Measurements from ENCODE around the gene OR14A2. TPM values are rescaled to one million over a fixed set of nuclear protein-coding genes. Genes with fewer than 3 reads are reported as not detected.
"Not testable (repeated sequence)": the region's sequence is repeated elsewhere in the genome, so short reads cannot be mapped to it uniquely, and the experiment has no call there.

The OR14A2 gene
- total RNA-seq: not detected in 3 replicates
- long read RNA-seq: 0 reads

DNA sequence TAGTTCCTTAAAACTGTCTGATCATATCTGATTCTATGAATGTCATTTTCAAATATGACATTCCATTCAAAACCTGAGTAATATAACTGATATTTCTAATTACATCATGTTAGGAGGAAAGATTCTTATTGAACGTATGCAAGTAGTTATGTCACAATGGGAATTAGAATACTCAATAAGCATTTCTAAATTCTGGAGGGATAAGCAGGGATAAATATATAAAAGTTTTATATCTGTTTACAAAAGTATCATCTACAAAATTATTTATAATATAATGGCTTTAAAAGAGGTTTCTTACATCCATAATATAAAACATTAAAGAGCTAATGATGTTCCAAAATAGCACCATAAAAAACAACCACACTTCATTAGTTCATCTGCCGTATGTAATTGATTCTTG, at the start of gene OR14A2:
Gene OR14A2, minus strand, starts transcription at position 101 of the 400 bp plus-strand sequence.
- peaks cover 35% of the 10 kb centered on the region for H3K9me3 Mint-ChIP-seq (ENCODE audit: low read depth)
- peak within 1 kb of the TSS; percentile 73 for H3K27ac Mint-ChIP-seq (ENCODE audit: unreplicated experiment)
- TF ChIP-seq, protein P1, sequence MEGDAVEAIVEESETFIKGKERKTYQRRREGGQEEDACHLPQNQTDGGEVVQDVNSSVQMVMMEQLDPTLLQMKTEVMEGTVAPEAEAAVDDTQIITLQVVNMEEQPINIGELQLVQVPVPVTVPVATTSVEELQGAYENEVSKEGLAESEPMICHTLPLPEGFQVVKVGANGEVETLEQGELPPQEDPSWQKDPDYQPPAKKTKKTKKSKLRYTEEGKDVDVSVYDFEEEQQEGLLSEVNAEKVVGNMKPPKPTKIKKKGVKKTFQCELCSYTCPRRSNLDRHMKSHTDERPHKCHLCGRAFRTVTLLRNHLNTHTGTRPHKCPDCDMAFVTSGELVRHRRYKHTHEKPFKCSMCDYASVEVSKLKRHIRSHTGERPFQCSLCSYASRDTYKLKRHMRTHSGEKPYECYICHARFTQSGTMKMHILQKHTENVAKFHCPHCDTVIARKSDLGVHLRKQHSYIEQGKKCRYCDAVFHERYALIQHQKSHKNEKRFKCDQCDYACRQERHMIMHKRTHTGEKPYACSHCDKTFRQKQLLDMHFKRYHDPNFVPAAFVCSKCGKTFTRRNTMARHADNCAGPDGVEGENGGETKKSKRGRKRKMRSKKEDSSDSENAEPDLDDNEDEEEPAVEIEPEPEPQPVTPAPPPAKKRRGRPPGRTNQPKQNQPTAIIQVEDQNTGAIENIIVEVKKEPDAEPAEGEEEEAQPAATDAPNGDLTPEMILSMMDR (IDR thresholded peaks at IDR 0.05): no peak
- H3K4me3 Mint-ChIP-seq (ENCODE audit: unreplicated experiment): no peak within 1 kb of the TSS
- peaks cover 3% of the 10 kb centered on the region for H3K4me1 Mint-ChIP-seq (ENCODE audit: low read depth)
- DNase-seq (ENCODE audit: low spot score): no peak
- H3K27me3 Mint-ChIP-seq (ENCODE audit: low read depth): no peaks in the 10 kb centered on the region
- no peaks in the 10 kb centered on the region for H3K36me3 Mint-ChIP-seq (ENCODE audit: low read depth)

DNA sequence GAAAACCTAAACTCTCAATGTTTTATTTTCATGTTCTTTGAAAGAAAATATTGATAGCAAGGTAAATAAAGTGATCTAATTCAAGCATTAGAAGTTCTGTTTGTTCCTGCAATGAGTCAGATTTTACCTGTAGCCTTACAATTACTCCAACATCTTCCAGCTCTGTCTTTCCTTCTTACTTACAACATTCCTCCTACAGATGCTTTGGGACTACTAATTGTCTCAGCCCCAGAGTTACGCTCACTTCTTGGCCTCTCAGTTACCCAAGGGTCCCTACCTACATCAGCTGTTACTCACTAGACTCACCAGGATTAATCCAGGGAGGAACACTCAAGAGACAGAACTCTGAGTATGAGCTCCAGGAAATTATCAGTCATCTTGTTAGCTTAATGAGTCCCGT, 49.6 kb upstream of the OR14A2 start:
- no peaks in the 10 kb centered on the region for H3K27me3 Mint-ChIP-seq (ENCODE audit: low read depth)
- H3K36me3 Mint-ChIP-seq (ENCODE audit: low read depth): no peaks in the 10 kb centered on the region
- TF ChIP-seq, protein P1 (IDR thresholded peaks at IDR 0.05): no peak
- DNase-seq (ENCODE audit: low spot score): no peak
- H3K4me3 Mint-ChIP-seq (ENCODE audit: unreplicated experiment): no peak overlapping the region
- H3K27ac Mint-ChIP-seq (ENCODE audit: unreplicated experiment): no peak overlapping the region
- peaks cover 24% of the 10 kb centered on the region for H3K9me3 Mint-ChIP-seq (ENCODE audit: low read depth)
- H3K4me1 Mint-ChIP-seq (ENCODE audit: low read depth): no peaks in the 10 kb centered on the region

DNA sequence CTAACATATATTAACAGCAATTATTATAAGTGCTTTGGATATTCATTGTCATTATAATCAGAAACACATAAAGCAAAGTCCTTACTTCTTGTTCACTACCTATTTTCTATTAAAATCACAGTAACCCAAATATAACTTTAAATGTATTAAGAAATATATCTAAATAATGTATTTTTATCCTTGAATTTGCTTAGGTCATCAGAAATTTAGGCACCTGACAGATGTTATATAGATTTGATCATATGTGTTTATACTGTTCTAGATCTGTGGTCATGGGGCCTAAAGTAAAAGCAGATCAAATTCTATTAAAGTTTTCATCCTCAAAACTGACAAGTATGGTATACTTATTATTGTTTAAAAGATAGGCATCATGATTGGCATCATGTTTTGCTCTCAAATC, 21.7 kb upstream of the OR14A2 start:
- H3K9me3 Mint-ChIP-seq (ENCODE audit: low read depth): peaks cover 25% of the 10 kb centered on the region
- no peak overlapping the region for H3K27ac Mint-ChIP-seq (ENCODE audit: unreplicated experiment)
- H3K4me3 Mint-ChIP-seq (ENCODE audit: unreplicated experiment): no peak overlapping the region
- no peaks in the 10 kb centered on the region for H3K27me3 Mint-ChIP-seq (ENCODE audit: low read depth)
- no peak for DNase-seq (ENCODE audit: low spot score)
- H3K36me3 Mint-ChIP-seq (ENCODE audit: low read depth): no peaks in the 10 kb centered on the region
- TF ChIP-seq, protein P1 (IDR thresholded peaks at IDR 0.05): no peak
- H3K4me1 Mint-ChIP-seq (ENCODE audit: low read depth): no peaks in the 10 kb centered on the region

DNA sequence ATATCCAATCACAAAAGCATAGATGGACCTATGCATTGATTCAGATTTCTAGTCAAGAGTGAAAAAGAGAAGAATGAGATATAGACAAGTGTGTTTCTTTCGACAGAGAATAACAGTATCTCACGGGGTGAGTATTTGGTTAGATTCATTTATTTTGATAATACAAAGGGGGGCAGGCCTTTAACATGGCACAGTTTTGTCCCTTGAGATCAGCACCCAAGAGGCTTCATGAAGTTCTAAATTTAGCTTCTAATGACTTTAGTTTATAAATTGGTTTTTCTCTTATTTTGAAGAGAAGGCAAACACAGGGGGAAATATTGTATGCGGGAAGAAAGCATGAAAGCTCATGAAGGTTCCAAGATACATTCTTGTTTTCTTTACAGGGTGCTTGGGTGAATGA, 12.5 kb upstream of the OR14A2 start, which contains the start of gene OR1C1:
Gene OR1C1, minus strand, starts transcription at position 101 of the 400 bp plus-strand sequence. CDS start 2,150 bp downstream, outside the sequence.
- Mint-ChIP-seq H3K36me3 (ENCODE audit: low read depth) (no peaks in the 10 kb centered on the region), H3K27me3 (ENCODE audit: low read depth) (no peaks in the 10 kb centered on the region), H3K4me3 (ENCODE audit: unreplicated experiment) (no peak within 1 kb of the TSS), H3K9me3 (ENCODE audit: low read depth) (peaks cover 18% of the 10 kb centered on the region), H3K4me1 (ENCODE audit: low read depth) (no peaks in the 10 kb centered on the region), H3K27ac (ENCODE audit: unreplicated experiment) (no peak within 1 kb of the TSS)
- TF ChIP-seq, protein P1 (IDR thresholded peaks at IDR 0.05): no peak
- DNase-seq (ENCODE audit: low spot score): no peak

DNA sequence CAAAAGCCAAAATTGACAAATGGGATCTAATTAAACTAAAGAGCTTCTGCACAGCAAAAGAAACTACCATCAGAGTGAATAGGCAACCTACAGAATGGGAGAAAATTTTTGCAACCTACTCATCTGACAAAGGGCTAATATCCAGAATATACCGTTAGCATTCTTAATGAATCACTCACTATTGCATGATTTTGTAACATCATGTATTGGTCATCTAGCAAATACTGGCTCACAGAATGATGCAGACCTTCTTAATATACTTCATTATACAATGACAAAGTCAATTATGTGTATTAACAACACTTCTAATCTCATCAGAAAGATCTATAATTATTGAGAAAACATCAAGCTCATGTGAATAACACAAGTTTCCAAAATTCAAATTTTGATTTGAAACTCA, 6.4 kb upstream of the OR14A2 start:
- not testable (repeated sequence) for H3K27ac Mint-ChIP-seq (ENCODE audit: unreplicated experiment); DNase-seq (ENCODE audit: low spot score); H3K36me3 Mint-ChIP-seq (ENCODE audit: low read depth); H3K27me3 Mint-ChIP-seq (ENCODE audit: low read depth); H3K4me1 Mint-ChIP-seq (ENCODE audit: low read depth); H3K4me3 Mint-ChIP-seq (ENCODE audit: unreplicated experiment)
- H3K9me3 Mint-ChIP-seq (ENCODE audit: low read depth): peaks cover 27% of the 10 kb centered on the region

DNA sequence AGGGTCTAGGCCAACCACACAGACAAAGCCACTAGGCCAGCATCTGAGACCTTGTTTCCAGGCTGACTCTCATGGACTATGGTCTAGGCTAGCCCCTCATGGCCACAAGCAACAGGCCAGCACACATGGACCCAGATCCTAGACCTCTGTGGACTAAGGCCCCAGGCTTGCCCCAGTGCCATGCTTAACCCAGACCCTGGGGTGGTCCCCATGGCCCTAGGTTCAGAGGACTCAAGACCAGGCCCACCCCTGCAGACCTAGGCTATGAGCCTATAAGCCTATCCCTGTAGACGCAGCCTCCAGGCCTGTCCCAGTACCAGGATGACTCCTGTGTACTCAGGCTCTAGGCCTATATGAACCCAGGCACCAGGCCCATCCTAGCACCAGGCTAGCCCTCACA, 1.9 kb upstream of the OR14A2 start:
- Mint-ChIP-seq H3K36me3 (ENCODE audit: low read depth) (no peaks in the 10 kb centered on the region), H3K27ac (ENCODE audit: unreplicated experiment) (no peak overlapping the region), H3K4me1 (ENCODE audit: low read depth) (peaks cover 3% of the 10 kb centered on the region), H3K4me3 (ENCODE audit: unreplicated experiment) (no peak overlapping the region), H3K9me3 (ENCODE audit: low read depth) (peaks cover 23% of the 10 kb centered on the region), H3K27me3 (ENCODE audit: low read depth) (no peaks in the 10 kb centered on the region)
- TF ChIP-seq, protein P1 (IDR thresholded peaks at IDR 0.05): no peak
- peak; percentile 77 for DNase-seq (ENCODE audit: low spot score)
